Lung (tissue), 12 donors: ENCODE measurements around the gene GADD45G. TPM values are rescaled to one million over a fixed set of nuclear protein-coding genes. Genes with fewer than 3 reads are reported as not detected.

Experiments
- ATAC-seq: fragments of 200-7000 bp; cut with Tn5 transposase; one replicate; pipeline ENCODE4 v1.9.1; 2020; ENCODE audit warnings: moderate number of reproducible peaks; ENCODE audit not compliant: insufficient read depth, low FRiP score
- DNase-seq, 3 donors: peaks; one replicate each; pipeline ENCODE4 v3.0.0-alpha.2; 2013 to 2017
- H3K27ac ChIP-seq, 2 donors: one replicate each; pipeline ENCODE4 v1.5.1; 2013; ENCODE audit warnings: mild to moderate bottlenecking in 2 of 2, moderate library complexity in 2 of 2, control low read depth in 1 of 2, inconsistent platforms in 1 of 2, low read depth in 1 of 2, low read length in 1 of 2
- H3K27me3 ChIP-seq, 3 donors: one replicate each; pipeline ENCODE4 v1.5.1; 2013; ENCODE audit warnings: low read length in 2 of 3; ENCODE audit not compliant: control insufficient read depth in 3 of 3, insufficient read depth in 3 of 3
- H3K36me3 ChIP-seq, 4 donors: one replicate each; pipeline ENCODE4 v1.5.1; 2013; ENCODE audit warnings: low read length in 4 of 4, mild to moderate bottlenecking in 1 of 4, moderate library complexity in 1 of 4; ENCODE audit not compliant: control insufficient read depth in 4 of 4, insufficient read depth in 4 of 4
- H3K4me1 ChIP-seq, 5 donors: one replicate each; pipeline ENCODE4 v1.5.1; 2013; ENCODE audit warnings: low read length in 5 of 5, mild to moderate bottlenecking in 2 of 5, moderate library complexity in 1 of 5; ENCODE audit not compliant: control insufficient read depth in 5 of 5, insufficient read depth in 5 of 5
- H3K4me3 ChIP-seq: one replicate; pipeline ENCODE4 v1.5.1; 2013; ENCODE audit warnings: mild to moderate bottlenecking, control low read depth, moderate library complexity
- H3K9ac ChIP-seq, 2 donors: one replicate each; pipeline ENCODE4 v1.5.1; 2013; ENCODE audit warnings: low read length in 2 of 2, control low read depth in 1 of 2; ENCODE audit not compliant: insufficient read depth in 1 of 2
- H3K9me3 ChIP-seq, 4 donors: one replicate each; pipeline ENCODE4 v1.5.1; 2013; ENCODE audit warnings: low read length in 3 of 4, mild to moderate bottlenecking in 1 of 4, moderate library complexity in 1 of 4; ENCODE audit not compliant: control insufficient read depth in 4 of 4, insufficient read depth in 3 of 4
- WGBS, 2 donors: extraction: QIAGEN DNeasy Blood & Tissue Kit; methylation state at CpG; one replicate each; pipeline ENCODE4 v1.1.7; 2013; 5-methylcytosine and 5-hydroxymethylcytosine counted together
- polyA plus RNA-seq, 2 donors: library from polyadenylated mRNA; stranded (reverse); fragments of 200-250 nt; gene quantifications; one replicate each; pipeline ENCODE4 v1.2.1, GENCODE V29; 2013
- total RNA-seq, 2 donors: library from RNA; depleted of rRNA in 1 of 2; stranded (reverse); fragments of >200 nt in 1 of 2; gene quantifications; one replicate each; pipeline ENCODE4 v1.2.1, GENCODE V29; 2014 to 2021
- TF ChIP-seq, protein P1 (sequence below): IDR thresholded peaks from 2 replicates; pipeline ENCODE4 v1.5.1; 2012; ENCODE audit warnings: mild to moderate bottlenecking; ENCODE audit errors: control extremely low read depth, extremely low read depth
- donor health status: control.
- donor health status: control.
- donor health status: Bipolar disorder and iron deficiency.
- donor health status: healthy.
- donor health status: DM: yes; HTN: yes; CAD: no.

The GADD45G gene
- total and polyA plus RNA-seq, 4 donors = 9.9 to 70.3 (median 33.5) TPM

DNA sequence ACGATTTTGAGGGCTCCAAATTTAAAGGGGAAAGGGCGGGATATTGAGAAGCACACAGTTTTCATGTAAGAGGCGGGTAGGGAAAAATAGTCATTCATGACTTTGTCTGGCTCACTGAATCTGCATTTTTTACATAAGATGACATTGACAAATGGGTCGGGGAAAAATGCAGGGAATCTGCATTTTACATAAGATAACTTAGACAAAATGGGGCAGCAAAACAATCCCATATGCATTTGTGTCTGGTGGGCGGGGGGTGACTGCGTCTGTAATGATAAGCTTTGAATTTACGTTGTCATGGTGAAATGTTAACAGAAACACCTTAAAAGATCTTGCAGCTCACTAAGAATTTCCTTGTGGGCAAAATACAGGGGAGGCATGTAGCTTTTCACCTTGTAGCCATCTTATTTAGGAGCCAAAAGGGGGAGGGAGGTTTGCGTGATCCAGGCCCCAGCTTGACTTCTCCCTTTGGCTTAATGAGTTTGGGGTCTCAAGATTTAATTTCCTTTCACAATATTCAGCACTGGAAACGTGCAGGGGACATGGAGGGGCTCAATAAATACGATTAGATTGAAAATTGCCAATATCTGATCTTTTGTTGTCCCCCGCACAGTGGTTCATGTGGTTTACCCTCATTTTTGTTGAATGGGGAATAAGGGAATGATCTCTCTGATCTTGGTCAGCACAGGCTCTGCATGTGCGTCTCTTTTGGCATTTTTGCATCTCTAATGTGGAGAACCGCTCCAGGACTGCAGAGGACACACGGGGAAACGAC, 41.1 kb upstream of the GADD45G start:
- no peak for DNase-seq
- Histone ChIP-seq H3K27me3 (no peaks in the 10 kb centered on the region), H3K9me3 (peaks cover 0 to 2% (median 0%) of the 10 kb centered on the region in 4 donors), H3K4me3 (no peak overlapping the region), H3K36me3 (no peaks in the 10 kb centered on the region), H3K27ac (no peak overlapping the region), H3K4me1 (no peaks in the 10 kb centered on the region), H3K9ac (no peak overlapping the region)
- TF ChIP-seq, protein P1, sequence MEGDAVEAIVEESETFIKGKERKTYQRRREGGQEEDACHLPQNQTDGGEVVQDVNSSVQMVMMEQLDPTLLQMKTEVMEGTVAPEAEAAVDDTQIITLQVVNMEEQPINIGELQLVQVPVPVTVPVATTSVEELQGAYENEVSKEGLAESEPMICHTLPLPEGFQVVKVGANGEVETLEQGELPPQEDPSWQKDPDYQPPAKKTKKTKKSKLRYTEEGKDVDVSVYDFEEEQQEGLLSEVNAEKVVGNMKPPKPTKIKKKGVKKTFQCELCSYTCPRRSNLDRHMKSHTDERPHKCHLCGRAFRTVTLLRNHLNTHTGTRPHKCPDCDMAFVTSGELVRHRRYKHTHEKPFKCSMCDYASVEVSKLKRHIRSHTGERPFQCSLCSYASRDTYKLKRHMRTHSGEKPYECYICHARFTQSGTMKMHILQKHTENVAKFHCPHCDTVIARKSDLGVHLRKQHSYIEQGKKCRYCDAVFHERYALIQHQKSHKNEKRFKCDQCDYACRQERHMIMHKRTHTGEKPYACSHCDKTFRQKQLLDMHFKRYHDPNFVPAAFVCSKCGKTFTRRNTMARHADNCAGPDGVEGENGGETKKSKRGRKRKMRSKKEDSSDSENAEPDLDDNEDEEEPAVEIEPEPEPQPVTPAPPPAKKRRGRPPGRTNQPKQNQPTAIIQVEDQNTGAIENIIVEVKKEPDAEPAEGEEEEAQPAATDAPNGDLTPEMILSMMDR = no peak
- ATAC-seq = no peak
- WGBS, 2 donors = 85 to 88% methylated on average over 15 of the region's 15 CpGs

DNA sequence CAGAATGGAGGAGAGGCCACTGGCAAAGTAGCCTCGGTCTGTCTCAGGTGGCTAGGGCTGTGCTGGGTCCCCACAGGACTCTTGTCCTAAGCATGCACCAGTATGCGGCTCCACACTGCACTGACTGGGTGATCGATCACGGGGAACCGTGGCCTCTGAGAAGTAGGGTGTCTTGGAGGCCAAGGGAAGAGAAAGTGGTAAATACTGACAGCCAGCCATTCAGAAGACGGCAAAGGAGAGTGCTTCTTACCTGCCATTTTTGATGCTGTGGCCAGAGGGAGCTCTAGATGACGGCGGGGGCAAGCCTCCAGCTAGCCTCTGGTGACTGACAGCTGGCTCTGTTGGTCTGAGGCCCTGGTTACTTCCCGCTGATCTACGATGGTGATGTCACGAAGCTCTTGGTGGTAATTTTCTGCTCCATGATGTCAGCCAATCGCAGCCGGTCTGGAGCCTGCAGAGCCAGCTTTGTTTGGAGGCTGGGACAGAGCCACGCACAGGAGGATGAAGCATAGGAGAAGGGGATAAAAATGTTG, 40.4 kb upstream of the GADD45G start:
- TF ChIP-seq, protein P1 = no peak
- no peak for ATAC-seq
- H3K27ac ChIP-seq = no peak overlapping the region
- 68 to 75% methylated on average over 14 of the region's 14 CpGs for WGBS, 2 donors
- no peaks in the 10 kb centered on the region for H3K27me3 ChIP-seq
- no peak overlapping the region for H3K4me3 ChIP-seq
- H3K36me3 ChIP-seq = no peaks in the 10 kb centered on the region
- no peaks in the 10 kb centered on the region for H3K4me1 ChIP-seq
- H3K9ac ChIP-seq = no peak overlapping the region
- no peak for DNase-seq
- peaks cover 0 to 2% (median 0%) of the 10 kb centered on the region in 4 donors for H3K9me3 ChIP-seq

DNA sequence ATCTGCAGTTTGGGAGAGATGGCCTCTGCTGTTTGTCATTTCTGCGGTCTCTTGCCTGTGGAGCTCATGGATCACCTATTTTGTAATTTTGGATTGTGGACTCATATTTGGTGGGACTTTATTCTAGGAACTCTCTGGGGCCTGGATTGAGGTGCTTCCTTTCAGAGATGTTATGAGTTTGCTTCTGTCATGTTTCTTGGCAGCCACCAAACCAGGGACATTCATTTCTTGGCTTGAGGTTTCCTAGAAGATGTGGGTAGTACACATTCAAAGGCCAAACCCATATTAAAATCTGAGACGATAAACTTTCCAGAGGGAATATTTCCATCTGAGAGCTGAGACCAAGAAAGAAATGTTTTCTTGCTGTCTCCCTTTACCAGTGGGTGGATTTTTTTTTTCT, 37.2 kb upstream of the GADD45G start:
- Histone ChIP-seq H3K27me3 (no peaks in the 10 kb centered on the region), H3K9ac (no peak overlapping the region), H3K27ac (no peak overlapping the region), H3K4me1 (no peaks in the 10 kb centered on the region), H3K9me3 (peaks cover 0 to 2% (median 0%) of the 10 kb centered on the region in 4 donors), H3K4me3 (no peak overlapping the region), H3K36me3 (no peaks in the 10 kb centered on the region)
- no peak for ATAC-seq
- DNase-seq = no peak
- WGBS, 2 donors = 95 to 98% methylated on average over 2 of the region's 2 CpGs
- TF ChIP-seq, protein P1 = no peak
